Nephron (organoid): ENCODE data around the gene ABTB2.

Source experiments
- H3K27ac Mint-ChIP-seq, 3 experiments: 2 replicates each; pipeline ENCODE4 v1.8.0; 2020; ENCODE audit warnings: mixed read lengths in 3 of 3, mild to moderate bottlenecking in 2 of 3, moderate library complexity in 1 of 3
- H3K27me3 Mint-ChIP-seq: 2 replicates; pipeline ENCODE4 v1.8.0; 2021; ENCODE audit warnings: low read depth, mild to moderate bottlenecking, moderate library complexity, mixed read lengths
- H3K36me3 Mint-ChIP-seq: 2 replicates; pipeline ENCODE4 v1.8.0; 2020; ENCODE audit warnings: low read depth, mixed read lengths
- H3K4me1 Mint-ChIP-seq: 2 replicates; pipeline ENCODE4 v1.8.0; 2020; ENCODE audit warnings: mixed read lengths
- H3K4me3 Mint-ChIP-seq, 3 experiments: 2 replicates each; pipeline ENCODE4 v1.8.0; 2020; ENCODE audit warnings: mild to moderate bottlenecking in 3 of 3, mixed read lengths in 3 of 3, moderate library complexity in 2 of 3
- H3K9me3 Mint-ChIP-seq: 2 replicates; pipeline ENCODE4 v1.8.0; 2020; ENCODE audit warnings: mixed read lengths
- CTCF ChIP-seq, 3 experiments: fragments of 200-600 bp; sonication (generic); IDR thresholded peaks; one replicate each; pipeline ENCODE4 v1.5.0; 2021; ENCODE audit warnings: antibody characterized with exemption in 3 of 3; ENCODE audit not compliant: unreplicated experiment in 3 of 3

The ABTB2 gene

GRCh38 chr11:34245041-34245440 is 112.8 kb downstream of the ABTB2 start:
- Mint-ChIP-seq H3K27me3 (peaks cover 5% of the 10 kb centered on the region), H3K27ac (peak overlapping the region in 1 of 3 experiments; percentile 55)

GRCh38 chr11:34243600-34244464 is 114.0 kb downstream of the ABTB2 start:
- Mint-ChIP-seq H3K27ac (peak overlapping the region in 1 of 3 experiments; percentile 62), H3K4me1 (peaks cover 56% of the 10 kb centered on the region), H3K27me3 (peaks cover 5% of the 10 kb centered on the region), H3K4me3 (no peak overlapping the region), H3K9me3 (no peaks in the 10 kb centered on the region), H3K36me3 (no peaks in the 10 kb centered on the region)
- no peak for TF ChIP-seq CTCF (IDR thresholded peaks at IDR 0.05; ENCODE audit: unreplicated experiment in 3 of 3)

More at GRCh38 chr11:34245041-34245440, 112.8 kb downstream of the ABTB2 start:
- Mint-ChIP-seq H3K4me1 (peaks cover 63% of the 10 kb centered on the region), H3K36me3 (no peaks in the 10 kb centered on the region), H3K9me3 (no peaks in the 10 kb centered on the region), H3K4me3 (no peak overlapping the region)
- no peak for TF ChIP-seq CTCF (IDR thresholded peaks at IDR 0.05; ENCODE audit: unreplicated experiment in 3 of 3)

- no peak overlapping the region for H3K27ac Mint-ChIP-seq
- no peak overlapping the region for H3K4me3 Mint-ChIP-seq
- H3K27me3 Mint-ChIP-seq = peaks cover 9% of the 10 kb centered on the region
- H3K4me1 Mint-ChIP-seq = peaks cover 50% of the 10 kb centered on the region
- H3K36me3 Mint-ChIP-seq = no peaks in the 10 kb centered on the region
- no peaks in the 10 kb centered on the region for H3K9me3 Mint-ChIP-seq
- no peak for TF ChIP-seq CTCF (IDR thresholded peaks at IDR 0.05; ENCODE audit: unreplicated experiment in 3 of 3)
Observed at GRCh38 chr11:34242037-34242625, 115.7 kb downstream of the ABTB2 start.

DNA sequence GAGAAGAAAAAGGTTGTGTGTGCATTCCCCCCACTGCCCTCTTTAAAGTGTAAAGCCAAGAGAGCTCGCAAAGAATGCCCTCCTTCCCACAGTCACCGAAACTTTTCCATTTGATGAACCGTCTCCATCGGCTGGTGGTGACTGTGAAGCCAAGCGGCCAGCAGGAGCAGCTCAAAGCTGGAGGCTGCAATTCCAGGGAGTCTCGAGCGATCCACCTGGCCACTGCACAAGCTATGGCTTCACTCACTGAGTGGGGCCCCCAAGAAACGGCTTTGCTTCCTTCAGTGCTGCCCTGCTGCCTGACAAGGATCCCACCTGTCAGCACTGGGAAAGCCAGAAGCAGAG is 117.7 kb downstream of the ABTB2 start:
- peak overlapping the region in 2 of 3 experiments; percentile 27 to 75 for H3K27ac Mint-ChIP-seq

GRCh38 chr11:34239465-34240149 is 118.2 kb downstream of the ABTB2 start:
- no peak overlapping the region for H3K4me3 Mint-ChIP-seq
- peaks cover 52% of the 10 kb centered on the region for H3K4me1 Mint-ChIP-seq
- no peak for TF ChIP-seq CTCF (IDR thresholded peaks at IDR 0.05; ENCODE audit: unreplicated experiment in 3 of 3)
- H3K36me3 Mint-ChIP-seq = no peaks in the 10 kb centered on the region
- H3K27ac Mint-ChIP-seq = peak overlapping the region; percentile 27 to 75 (median 46)
- H3K27me3 Mint-ChIP-seq = peaks cover 14% of the 10 kb centered on the region
- no peaks in the 10 kb centered on the region for H3K9me3 Mint-ChIP-seq

More for the DNA sequence above, 117.7 kb downstream of the ABTB2 start:
- no peak for TF ChIP-seq CTCF (IDR thresholded peaks at IDR 0.05; ENCODE audit: unreplicated experiment in 3 of 3)
- Mint-ChIP-seq H3K9me3 (no peaks in the 10 kb centered on the region), H3K4me3 (no peak overlapping the region), H3K27me3 (peaks cover 14% of the 10 kb centered on the region), H3K4me1 (peaks cover 55% of the 10 kb centered on the region), H3K36me3 (no peaks in the 10 kb centered on the region)
